T-helper 1 cell treated with Interleukin-12 subunit alpha and Interleukin-12 subunit beta and Interleukin-4 antibody, amounts not matched to agents 30 ng/mL and 1 ng/mL, for 36 hours (primary cell): ENCODE results near the gene HNRNPU. TPM values are rescaled to one million over a fixed set of nuclear protein-coding genes. Genes with fewer than 3 reads are reported as not detected.

Source experiments
- intact Hi-C: fragments of 100-400 bp; cut with micrococcal nuclease; formaldehyde crosslinking; loops from one replicate; pipeline ENCODE4 v1.15.1; 2024
- total RNA-seq: library from RNA; stranded (reverse); gene quantifications from 2 replicates; pipeline ENCODE4 v1.2.3, GENCODE V29; 2022

Gene HNRNPU
- total RNA-seq, 1 donor from 2014 or later: 418 TPM

GRCh38 chr1:244843148-244843978, 21.0 kb downstream of the HNRNPU start:
- intact Hi-C loops: no loop called here

DNA sequence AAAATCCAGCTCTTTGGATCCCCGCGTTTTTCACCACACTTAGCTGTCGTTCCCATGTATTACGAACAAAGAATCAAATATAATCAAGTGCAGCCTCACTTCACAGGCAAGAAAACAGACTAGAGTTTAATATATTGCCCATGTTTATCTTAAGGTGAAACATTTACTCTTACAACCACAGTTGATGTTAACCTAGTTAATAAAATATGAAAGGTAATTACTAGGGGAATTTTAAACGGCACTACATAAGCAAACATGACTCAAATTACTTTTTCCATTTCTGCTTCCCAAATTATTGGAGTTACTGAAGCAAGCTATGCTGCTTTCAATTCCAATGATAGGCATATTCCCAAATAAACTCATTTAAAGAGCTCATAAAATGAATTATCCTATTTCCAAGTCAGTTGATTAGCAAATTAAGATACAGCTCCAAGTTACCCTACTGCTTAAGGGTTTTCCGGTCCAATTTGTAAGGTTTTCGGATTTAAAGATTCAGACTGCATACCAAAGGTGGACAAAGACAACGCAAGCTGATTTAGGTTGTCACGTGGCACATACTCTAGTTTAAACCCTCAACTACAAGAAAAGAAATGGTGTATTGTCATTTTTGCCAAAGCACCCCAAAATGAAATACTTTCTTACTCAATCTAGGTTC, 22.9 kb downstream of the HNRNPU start:
- intact Hi-C loops: no loop called here

- intact Hi-C loops: no loop called here
These were observed 24.0 kb downstream of the HNRNPU start for GRCh38 chr1:244840219-244840794.

DNA sequence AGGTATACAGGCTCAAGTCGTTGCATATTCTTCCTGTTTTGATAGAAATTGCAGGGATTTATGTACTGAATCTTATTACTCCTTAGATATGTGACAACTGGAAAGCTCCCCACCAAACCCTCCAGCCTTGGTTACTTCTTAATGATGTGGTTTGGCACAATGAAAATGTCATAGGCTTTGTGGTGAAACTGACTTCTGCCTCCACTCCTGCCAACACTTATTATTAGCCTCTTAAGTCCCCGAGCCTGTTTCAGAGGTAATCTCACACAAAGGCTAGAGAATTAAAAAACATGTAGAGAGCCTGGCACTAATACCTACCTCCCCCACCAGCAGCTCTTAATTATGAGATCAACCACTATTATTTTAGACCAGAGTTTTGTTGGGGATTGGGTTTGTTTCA, 24.7 kb downstream of the HNRNPU start:
- intact Hi-C loops: loop anchor here (10.0 kb wide), 2 partner anchors 515 to 985 kb away; partner anchors contain the start of gene AKT3

- intact Hi-C loops: loop anchor here (10.0 kb wide), 2 partner anchors 513 to 983 kb away; partner anchors contain the start of gene AKT3
These were observed 26.6 kb downstream of the HNRNPU start for GRCh38 chr1:244837597-244838258.

GRCh38 chr1:244836584-244836983, 27.8 kb downstream of the HNRNPU start:
- intact Hi-C loops: loop anchor here (1.0 to 10.0 kb wide), 3 partner anchors 8 to 982 kb away; partner anchors contain the start of gene AKT3

DNA sequence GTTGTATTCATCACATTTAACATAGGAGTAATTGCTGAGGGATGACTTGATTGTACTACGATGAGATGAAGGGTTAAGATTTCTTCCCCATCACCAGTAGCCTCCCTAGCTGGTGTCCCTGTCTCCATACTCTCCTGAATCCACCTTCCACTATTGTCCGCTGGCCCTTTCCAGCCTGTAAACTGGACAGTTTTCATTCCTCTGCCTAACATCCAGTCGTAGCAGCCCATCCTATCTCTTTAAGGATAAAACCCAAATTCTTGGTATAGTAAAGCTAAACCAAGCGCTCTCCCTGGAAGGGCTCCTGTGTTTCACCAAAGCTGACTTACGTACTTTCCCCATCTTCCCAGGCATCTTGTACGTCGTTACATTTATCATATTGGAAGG, 28.2 kb downstream of the HNRNPU start:
- intact Hi-C loops: loop anchor here (1.0 to 10.0 kb wide), 3 partner anchors 8 to 981 kb away; partner anchors contain the start of gene AKT3

- intact Hi-C loops: loop anchor here (1.0 to 10.0 kb wide), 11 partner anchors 9 to 1731 kb away; partner anchors contain the start of genes AKT3, CEP170, CNST and HNRNPU
These were observed 28.8 kb downstream of the HNRNPU start, which contains the start of gene COX20 for GRCh38 chr1:244835276-244836134. TSS of gene COX20 (plus strand) at chr1:244835658. CDS start at chr1:244835715, 57 bp downstream.

DNA sequence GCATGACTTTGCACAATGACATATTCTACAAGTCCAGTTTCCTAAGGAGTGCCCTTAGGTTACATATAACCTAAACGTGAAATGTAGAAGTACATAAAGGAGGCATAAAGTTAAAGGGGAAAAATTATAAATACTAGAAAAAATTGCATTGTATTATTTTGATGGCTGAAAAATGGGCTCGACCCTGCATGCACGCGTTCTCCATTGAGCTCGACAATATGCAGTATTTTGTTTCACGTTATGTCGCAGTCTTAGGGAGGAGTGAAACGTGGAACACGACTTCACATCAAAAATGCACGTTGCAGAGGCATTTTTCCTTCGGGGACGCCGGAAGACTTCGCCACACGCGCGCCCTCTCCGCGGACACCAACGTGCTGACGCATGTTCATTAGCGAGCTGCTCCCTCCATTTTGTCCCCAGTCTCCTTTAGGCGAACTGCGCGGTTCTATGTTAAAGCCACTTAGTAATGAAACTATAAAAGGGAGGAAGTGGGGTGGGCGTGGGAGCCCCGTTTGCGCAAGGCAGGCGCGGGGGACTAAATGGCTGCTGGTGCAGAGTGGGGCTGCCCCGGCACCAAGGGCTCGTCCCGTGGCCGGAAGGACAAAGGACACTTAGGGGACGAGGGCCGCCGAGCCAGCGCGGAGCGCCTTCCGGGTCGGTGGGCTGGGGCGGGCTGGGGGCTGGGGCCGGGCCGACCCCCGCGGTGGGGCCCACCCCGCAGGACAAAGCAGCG, 29.6 kb downstream of the HNRNPU start:
- intact Hi-C loops: loop anchor here (1.0 to 10.0 kb wide), 13 partner anchors 30 to 1732 kb away; partner anchors contain the start of genes AKT3, CEP170, CNST and HNRNPU

DNA sequence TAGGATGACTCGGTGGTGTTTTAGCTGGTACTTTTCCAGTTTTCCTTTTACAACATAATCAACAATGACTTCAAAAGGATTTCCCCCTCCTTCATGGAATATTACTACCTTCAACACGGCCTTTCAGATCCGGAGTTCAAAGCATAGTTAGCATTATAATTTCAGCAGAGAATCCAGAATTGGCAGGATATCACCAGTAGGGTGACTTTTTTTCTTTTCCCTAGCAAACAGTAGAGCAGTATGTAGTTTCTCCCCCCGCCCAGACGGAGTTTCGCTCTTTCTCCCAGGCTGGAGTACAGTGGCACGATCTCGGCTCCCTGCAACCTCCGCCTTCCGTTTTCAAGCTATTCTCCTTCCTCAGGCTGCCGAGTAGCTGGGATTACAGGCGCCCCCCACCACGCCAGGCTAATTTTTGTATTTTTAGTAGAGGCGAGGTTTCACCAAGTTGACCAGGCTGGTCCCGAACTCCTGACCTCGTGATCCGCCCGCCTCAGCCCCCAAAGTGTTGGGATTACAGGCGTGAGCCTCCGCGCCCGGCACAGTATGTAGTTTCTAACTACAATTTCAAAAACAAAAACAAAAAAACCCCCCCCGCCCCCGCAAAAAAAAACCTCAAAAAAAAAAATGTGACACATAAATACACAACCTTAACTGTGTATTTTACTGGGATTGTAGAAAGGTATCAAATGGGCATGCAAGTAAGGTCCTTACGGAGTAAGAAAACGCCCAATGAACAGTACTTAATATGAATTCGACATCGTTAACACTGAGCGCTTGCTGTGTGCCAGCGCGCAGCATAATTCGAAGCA, 30.4 kb downstream of the HNRNPU start:
- intact Hi-C loops: loop anchor here (1.0 to 10.0 kb wide), 6 partner anchors 33 to 979 kb away; partner anchors contain the start of gene AKT3

DNA sequence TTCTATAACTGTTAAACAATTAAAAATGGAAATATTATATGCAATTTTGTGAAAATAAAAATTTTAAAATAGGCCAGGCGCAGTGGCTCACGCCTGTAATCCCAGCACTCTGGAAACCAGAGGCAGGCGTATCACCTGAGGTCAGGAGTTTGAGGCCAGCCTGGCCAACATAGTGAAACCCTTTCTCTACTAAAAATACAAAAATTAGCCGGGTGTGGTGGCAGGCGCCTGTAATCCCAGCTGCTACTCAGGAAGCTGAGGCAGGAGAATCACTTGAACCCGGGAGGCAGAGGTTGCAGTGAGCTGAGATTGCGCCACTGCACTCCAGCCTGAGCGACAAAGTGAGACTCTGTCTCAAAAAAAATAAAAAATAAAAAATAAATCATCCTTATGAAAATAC, 31.1 kb downstream of the HNRNPU start:
- intact Hi-C loops: loop anchor here (10.0 kb wide), 2 partner anchors 508 to 978 kb away; partner anchors contain the start of gene AKT3

DNA sequence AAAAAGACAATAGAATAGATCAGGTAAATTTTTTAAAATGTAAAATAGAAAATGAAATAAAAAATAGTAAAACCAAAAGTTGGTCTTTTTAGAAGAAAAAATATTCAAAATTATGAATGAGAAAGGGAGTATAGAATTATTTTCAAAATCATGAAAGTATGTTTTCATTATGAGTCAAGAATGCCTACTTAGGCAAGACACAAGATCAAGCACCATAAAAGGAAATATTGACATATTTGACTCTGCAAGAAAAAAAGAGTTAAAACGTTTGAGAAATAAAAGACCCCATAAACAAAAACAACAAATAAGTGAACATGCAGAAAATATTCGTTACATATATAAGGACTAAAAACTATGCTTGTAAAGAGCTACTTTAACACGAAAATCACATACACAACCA, 33.7 kb downstream of the HNRNPU start:
- intact Hi-C loops: loop anchor here (10.0 kb wide), 2 partner anchors 506 to 976 kb away; partner anchors contain the start of gene AKT3

- intact Hi-C loops: no loop called here
These were observed 37.6 kb downstream of the HNRNPU start for GRCh38 chr1:244826712-244827111.

DNA sequence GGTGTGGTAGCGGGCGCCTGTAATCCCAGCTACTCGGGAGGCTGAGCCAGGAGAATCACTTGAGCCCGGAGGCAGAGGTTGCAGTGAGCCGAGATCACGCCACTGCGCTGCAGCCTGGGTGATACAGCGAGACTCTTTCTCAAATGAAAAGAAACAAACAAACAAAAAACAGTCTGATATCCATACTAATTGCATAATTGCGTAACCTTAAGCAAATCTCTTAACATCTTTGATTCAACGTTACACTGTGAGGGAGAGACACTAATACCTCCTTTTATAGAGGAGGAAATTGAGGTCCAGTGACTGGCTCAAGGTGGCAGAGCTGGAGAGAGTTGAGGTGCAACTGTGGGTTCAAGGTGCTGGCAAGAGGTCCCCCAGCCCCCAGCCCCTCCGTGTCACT, 41.5 kb downstream of the HNRNPU start:
- intact Hi-C loops: no loop called here

- intact Hi-C loops: no loop called here
These were observed 43.2 kb downstream of the HNRNPU start for GRCh38 chr1:244821134-244821533.

DNA sequence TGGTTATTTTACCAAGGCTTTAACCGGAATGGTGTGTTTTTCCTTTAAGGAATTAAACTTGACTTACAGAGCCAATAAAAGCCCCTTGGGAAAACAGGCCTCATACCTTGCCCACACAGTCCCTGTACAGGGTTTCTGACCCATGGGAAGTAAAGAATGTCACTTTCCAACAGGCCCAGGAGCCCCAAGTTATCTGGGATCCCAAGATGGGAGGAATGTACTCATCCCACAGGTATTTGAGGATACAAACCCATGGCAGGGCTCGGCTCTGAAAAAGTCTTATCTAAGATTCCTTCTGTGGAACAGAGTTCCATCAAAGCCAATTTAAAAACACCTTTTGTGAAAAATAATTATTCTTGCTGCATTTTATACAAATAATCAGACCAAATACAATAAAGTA, 44.2 kb downstream of the HNRNPU start:
- intact Hi-C loops: no loop called here

- intact Hi-C loops: no loop called here
These were observed 46.9 kb downstream of the HNRNPU start for GRCh38 chr1:244817415-244817894.

DNA sequence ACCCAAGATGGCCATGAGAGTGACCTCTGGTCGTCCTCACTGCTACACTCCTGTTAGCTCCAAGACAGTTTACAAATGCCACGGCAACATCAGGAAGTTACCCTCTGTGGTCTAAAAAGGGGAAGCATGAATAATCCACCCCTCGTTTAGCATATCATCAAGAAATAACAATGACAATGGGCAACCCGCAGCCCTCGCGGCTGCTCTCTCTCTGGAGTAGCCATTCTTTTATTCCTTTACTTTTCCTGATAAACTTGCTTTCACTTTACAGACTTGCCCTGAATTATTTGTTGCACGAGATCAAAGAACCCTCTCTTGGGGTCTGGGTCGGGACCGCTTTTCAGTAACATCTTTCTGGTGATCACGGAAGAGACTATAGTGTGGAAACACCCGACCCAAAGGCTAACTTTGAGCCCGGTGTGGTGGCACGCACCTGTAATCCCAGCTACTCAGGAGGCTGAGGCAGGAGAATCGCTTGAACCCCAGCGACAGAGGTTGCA, 48.7 kb downstream of the HNRNPU start:
- intact Hi-C loops: no loop called here
